ENCODE data around the gene DDX1.

The DDX1 gene

GRCh38 chr2:15666861-15667808, 75.5 kb downstream of the DDX1 start:
- H3K27ac ChIP-seq (ENCODE audit: low read depth, low read length): no peak overlapping the region
- H3F3A ChIP-seq (ENCODE audit: insufficient read depth): no peaks in the 10 kb centered on the region
- H3K4me2 ChIP-seq (ENCODE audit: low read depth, low read length, poor library complexity, severe bottlenecking): no peak overlapping the region
- TF ChIP-seq EZH2phosphoT487 (conservative IDR thresholded peaks at IDR 0.05; ENCODE audit: low read length) (no peak), CTCF (IDR thresholded peaks at IDR 0.05; ENCODE audit: insufficient read depth, low read length, poor library complexity, severe bottlenecking) (no peak)
- H3K9me2 ChIP-seq (replicated peaks; ENCODE audit: insufficient read depth, low read length): no peaks in the 10 kb centered on the region
- no peaks in the 10 kb centered on the region for H3K27me3 ChIP-seq (ENCODE audit: low read length)
- H2AFZ ChIP-seq (ENCODE audit: low read depth, low read length, severe bottlenecking): no peak overlapping the region
- H4K20me1 ChIP-seq (ENCODE audit: low read depth, low read length): no peaks in the 10 kb centered on the region
- no peaks in the 10 kb centered on the region for H3K79me2 ChIP-seq (ENCODE audit: insufficient read depth, low read length)
- no peak overlapping the region for H3K4me3 ChIP-seq (ENCODE audit: insufficient read depth, low read length, poor library complexity, severe bottlenecking)
- H3K9ac ChIP-seq (ENCODE audit: low read length): no peak overlapping the region
- H3K36me3 ChIP-seq (ENCODE audit: low read length): no peaks in the 10 kb centered on the region
- H3K9me3 ChIP-seq (ENCODE audit: insufficient read depth, low read length): no peaks in the 10 kb centered on the region

- Histone ChIP-seq H2AFZ (ENCODE audit: low read depth, low read length, severe bottlenecking) (no peak overlapping the region), H3K9me2 (replicated peaks; ENCODE audit: insufficient read depth, low read length) (no peaks in the 10 kb centered on the region), H4K20me1 (ENCODE audit: low read depth, low read length) (no peaks in the 10 kb centered on the region), H3K27ac (ENCODE audit: low read depth, low read length) (no peak overlapping the region), H3K4me2 (ENCODE audit: low read depth, low read length, poor library complexity, severe bottlenecking) (no peak overlapping the region), H3K27me3 (ENCODE audit: low read length) (no peaks in the 10 kb centered on the region), H3K9ac (ENCODE audit: low read length) (no peak overlapping the region), H3F3A (ENCODE audit: insufficient read depth) (no peaks in the 10 kb centered on the region), H3K4me3 (ENCODE audit: insufficient read depth, low read length, poor library complexity, severe bottlenecking) (no peak overlapping the region), H3K79me2 (ENCODE audit: insufficient read depth, low read length) (no peaks in the 10 kb centered on the region), H3K36me3 (ENCODE audit: low read length) (no peaks in the 10 kb centered on the region), H3K9me3 (ENCODE audit: insufficient read depth, low read length) (no peaks in the 10 kb centered on the region)
- TF ChIP-seq CTCF (IDR thresholded peaks at IDR 0.05; ENCODE audit: insufficient read depth, low read length, poor library complexity, severe bottlenecking) (no peak), EZH2phosphoT487 (conservative IDR thresholded peaks at IDR 0.05; ENCODE audit: low read length) (no peak)
These were observed 76.3 kb downstream of the DDX1 start for GRCh38 chr2:15667809-15668556.

GRCh38 chr2:15668611-15669305, 77.1 kb downstream of the DDX1 start:
- no peaks in the 10 kb centered on the region for H3K79me2 ChIP-seq (ENCODE audit: insufficient read depth, low read length)
- H3K27ac ChIP-seq (ENCODE audit: low read depth, low read length): no peak overlapping the region
- no peaks in the 10 kb centered on the region for H3K9me3 ChIP-seq (ENCODE audit: insufficient read depth, low read length)
- H3K4me3 ChIP-seq (ENCODE audit: insufficient read depth, low read length, poor library complexity, severe bottlenecking): no peak overlapping the region
- no peaks in the 10 kb centered on the region for H3K9me2 ChIP-seq (replicated peaks; ENCODE audit: insufficient read depth, low read length)
- no peaks in the 10 kb centered on the region for H3K36me3 ChIP-seq (ENCODE audit: low read length)
- H3K4me2 ChIP-seq (ENCODE audit: low read depth, low read length, poor library complexity, severe bottlenecking): no peak overlapping the region
- no peaks in the 10 kb centered on the region for H3F3A ChIP-seq (ENCODE audit: insufficient read depth)
- H4K20me1 ChIP-seq (ENCODE audit: low read depth, low read length): no peaks in the 10 kb centered on the region
- TF ChIP-seq EZH2phosphoT487 (conservative IDR thresholded peaks at IDR 0.05; ENCODE audit: low read length): no peak
- no peaks in the 10 kb centered on the region for H3K27me3 ChIP-seq (ENCODE audit: low read length)
- H2AFZ ChIP-seq (ENCODE audit: low read depth, low read length, severe bottlenecking): no peak overlapping the region
- no peak overlapping the region for H3K9ac ChIP-seq (ENCODE audit: low read length)
